IMR-90 (cell line): ENCODE measurements around the gene OTOGL. TPM values are rescaled to one million over a fixed set of nuclear protein-coding genes. Genes with fewer than 3 reads are reported as not detected.

Experiments used
- ATAC-seq: fragments of 200-7000 bp; cut with Tn5 transposase; 2 replicates; pipeline ENCODE4 v1.9.1; 2020; ENCODE audit warnings: low read depth, mild to moderate bottlenecking, moderate library complexity
- BruUV-seq: library from RNA; stranded (reverse); fragments of 400-500 nt; replicated peaks from 2 replicates; lab custom pipeline; 2021; lab: Mats Ljungman, UMichigan
- CTCF ChIA-PET: fragments of 300-600 bp; formaldehyde crosslinking; extraction: SDS; loops from one replicate; lab custom pipeline; 2021; ENCODE audit warnings: antibody characterized with exemption; lab: Yijun Ruan, JAX
- POLR2A ChIA-PET: fragments of 300-600 bp; sonication (Branson Sonifier 250); formaldehyde crosslinking; loops from one replicate; lab custom pipeline; 2022; ENCODE audit warnings: antibody characterized with exemption; ENCODE audit not compliant: unreplicated experiment; lab: Charles Lee
- DNase-seq: peaks from one replicate; pipeline ENCODE4 v3.0.0; 2013
- H2AFZ ChIP-seq: replicated peaks from 2 replicates; pipeline ENCODE3; 2013; ENCODE audit warnings: low read length, mild to moderate bottlenecking; ENCODE audit not compliant: poor library complexity
- H2AK5ac ChIP-seq: 2 replicates; pipeline ENCODE4 v1.6.1; 2013; ENCODE audit warnings: low read depth, low read length, inconsistent platforms
- H2AK9ac ChIP-seq: replicated peaks from 2 replicates; pipeline ENCODE3; 2013; ENCODE audit warnings: mild to moderate bottlenecking, low read depth, low read length, moderate library complexity; ENCODE audit not compliant: poor library complexity
- H2BK120ac ChIP-seq: 2 replicates; pipeline ENCODE4 v1.6.1; 2013; ENCODE audit warnings: low read depth, low read length, inconsistent platforms
- H2BK15ac ChIP-seq: 3 replicates; pipeline ENCODE4 v1.6.1; 2013; ENCODE audit warnings: low read depth, low read length, inconsistent platforms
- H2BK20ac ChIP-seq: 2 replicates; pipeline ENCODE4 v1.6.1; 2013; ENCODE audit warnings: low read depth, mild to moderate bottlenecking, inconsistent platforms, low read length, moderate library complexity
- H2BK5ac ChIP-seq: 2 replicates; pipeline ENCODE4 v1.6.1; 2013; ENCODE audit warnings: mild to moderate bottlenecking, low read depth, low read length, inconsistent platforms; ENCODE audit not compliant: poor library complexity, severe bottlenecking
- H3K14ac ChIP-seq: replicated peaks from 2 replicates; pipeline ENCODE4 v1.6.1; 2013; ENCODE audit warnings: low read depth, low read length, inconsistent platforms
- H3K18ac ChIP-seq: 2 replicates; pipeline ENCODE4 v1.6.1; 2013; ENCODE audit warnings: low read depth, low read length, control low read depth
- H3K23ac ChIP-seq: 2 replicates; pipeline ENCODE4 v1.6.1; 2013; ENCODE audit warnings: low read depth, low read length, inconsistent platforms
- H3K27ac ChIP-seq: 2 replicates; pipeline ENCODE4 v1.5.1; 2013; ENCODE audit warnings: mild to moderate bottlenecking, control low read depth, low read length; ENCODE audit not compliant: insufficient read depth
- H3K27me3 ChIP-seq: 2 replicates; pipeline ENCODE4 v1.6.1; 2013; ENCODE audit warnings: low read length; ENCODE audit not compliant: control insufficient read depth, insufficient read depth
- H3K36me3 ChIP-seq: 2 replicates; pipeline ENCODE4 v1.6.1; 2013; ENCODE audit warnings: low read length, mixed read lengths; ENCODE audit not compliant: control insufficient read depth, insufficient read depth
- H3K4ac ChIP-seq: 2 replicates; pipeline ENCODE4 v1.6.1; 2013; ENCODE audit warnings: low read depth, low read length, inconsistent platforms
- H3K4me1 ChIP-seq: 2 replicates; pipeline ENCODE4 v1.6.1; 2013; ENCODE audit warnings: low read length, mixed read lengths; ENCODE audit not compliant: control insufficient read depth, insufficient read depth
- H3K4me2 ChIP-seq: 2 replicates; pipeline ENCODE4 v1.6.1; 2013; ENCODE audit warnings: low read depth, mild to moderate bottlenecking, control low read depth, low read length, moderate library complexity
- H3K4me3 ChIP-seq: 2 replicates; pipeline ENCODE4 v1.5.1; 2013; ENCODE audit warnings: low read depth, mild to moderate bottlenecking, control low read depth, low read length, moderate library complexity; ENCODE audit not compliant: insufficient read depth
- H3K56ac ChIP-seq: 2 replicates; pipeline ENCODE4 v1.6.1; 2013; ENCODE audit warnings: low read length, inconsistent platforms; ENCODE audit not compliant: insufficient read depth; ENCODE audit errors: extremely low read depth
- H3K79me1 ChIP-seq, 2 experiments: 2 replicates each; pipeline ENCODE4 v1.6.1; 2013; ENCODE audit warnings: low read length in 2 of 2, inconsistent platforms in 1 of 2, low read depth in 1 of 2
- H3K9ac ChIP-seq: 2 replicates; pipeline ENCODE4 v1.6.1; 2013; ENCODE audit warnings: low read depth, low read length, control low read depth
- H3K9me1 ChIP-seq: 2 replicates; pipeline ENCODE4 v1.6.1; 2013; ENCODE audit warnings: low read length, inconsistent platforms; ENCODE audit not compliant: insufficient read depth
- H3K9me3 ChIP-seq: 2 replicates; pipeline ENCODE4 v1.6.1; 2013; ENCODE audit warnings: low read length; ENCODE audit not compliant: control insufficient read depth, insufficient read depth
- H4K20me1 ChIP-seq: 2 replicates; pipeline ENCODE4 v1.6.1; 2013; ENCODE audit warnings: low read length, inconsistent platforms; ENCODE audit not compliant: insufficient read depth
- H4K5ac ChIP-seq: 2 replicates; pipeline ENCODE4 v1.6.1; 2013; ENCODE audit warnings: mild to moderate bottlenecking, low read depth, low read length, control low read depth
- H4K8ac ChIP-seq, 2 experiments: 2 replicates each; pipeline ENCODE4 v1.6.1; 2013; ENCODE audit warnings: low read depth in 2 of 2, low read length in 2 of 2, control low read depth in 1 of 2, inconsistent platforms in 1 of 2
- H4K91ac ChIP-seq: 2 replicates; pipeline ENCODE4 v1.6.1; 2013; ENCODE audit warnings: low read depth, low read length, inconsistent platforms; ENCODE audit not compliant: insufficient read depth
- CEBPB ChIP-seq: IDR thresholded peaks from 2 replicates; pipeline ENCODE4 v1.6.1; 2012; ENCODE audit warnings: low read depth, low read length, improper control_type of control experiment
- MAZ ChIP-seq: IDR thresholded peaks from 2 replicates; pipeline ENCODE4 v1.6.1; 2012; ENCODE audit warnings: low read depth, mild to moderate bottlenecking, low read length, improper control_type of control experiment, moderate library complexity, borderline replicate concordance
- RFX5 ChIP-seq: IDR thresholded peaks from 2 replicates; pipeline ENCODE4 v1.8.0; 2012; ENCODE audit warnings: low read depth, mild to moderate bottlenecking, low read length, moderate library complexity
- WGBS, 2 experiments: methylation state at CpG; one replicate each; pipeline versions ENCODE4 v1.1.5 to v1.1.7; 2013; ENCODE audit warnings: missing lambda C conversion rate in 2 of 2; ENCODE audit not compliant: insufficient read length in 1 of 2; ENCODE audit errors: extremely low coverage in 2 of 2; 5-methylcytosine and 5-hydroxymethylcytosine counted together
- dilution Hi-C: fragments of 300-500 bp; cut with HindIII; formaldehyde crosslinking; loops from one replicate; pipeline ENCODE4 v1.14.3; 2018; ENCODE audit warnings: low sequenced_read_pairs; ENCODE audit not compliant: unreplicated experiment
- in situ Hi-C: fragments of 300-500 bp; cut with MboI; formaldehyde crosslinking; loops from 3 replicates; pipeline ENCODE4 v1.14.3; 2019; ENCODE audit warnings: low sequenced_read_pairs, inconsistent platforms, mixed read lengths
- intact Hi-C: fragments of 100-400 bp; cut with micrococcal nuclease; formaldehyde crosslinking; loops from 2 replicates; pipeline ENCODE4 v1.10.0; 2022
- polyA plus RNA-seq, 3 experiments: library from polyadenylated mRNA; depleted of rRNA; stranded (reverse); fragments of >200 nt; gene quantifications; 2 replicates each; pipeline ENCODE4 v1.2.3, GENCODE V29; 2012; ENCODE audit warnings: low replicate concordance in 1 of 3
- total RNA-seq: library from RNA; depleted of rRNA; stranded (reverse); fragments of >200 nt; gene quantifications from 2 replicates; pipeline ENCODE4 v1.2.3, GENCODE V29; 2012

OTOGL gene
- total and polyA plus RNA-seq, 2 of the 4 experiments (the other 2 are of a cell fraction): 0.10 to 0.18 TPM

DNA sequence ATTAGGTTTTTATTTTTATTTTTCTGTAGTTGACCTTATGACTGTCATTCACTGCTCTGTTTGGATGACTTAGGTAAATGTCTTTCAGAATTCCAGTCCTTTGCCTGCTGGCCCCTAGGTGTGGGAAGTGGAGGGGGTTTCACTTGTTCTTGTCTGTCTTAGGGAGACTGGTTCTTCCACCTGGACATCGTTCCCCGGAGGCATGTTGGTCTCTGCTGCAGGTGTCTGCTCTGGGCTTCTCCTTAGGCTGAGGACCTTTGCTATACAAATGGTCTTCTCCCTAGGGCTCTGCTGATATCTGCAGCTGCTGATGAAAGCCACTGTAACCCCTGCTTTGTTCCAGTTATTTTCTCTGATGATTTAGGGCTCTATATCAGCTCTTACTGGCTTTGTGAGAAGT, 97.1 kb downstream of the OTOGL start:
- DNase-seq (no peak), ATAC-seq (no peak)
- no peak overlapping the region for H3K27ac ChIP-seq
- no peak overlapping the region for H4K8ac ChIP-seq
- ChIA-PET CTCF (no interaction called here), POLR2A (no interaction called here)
- H3K18ac ChIP-seq: no peak overlapping the region
- no peaks in the 10 kb centered on the region for H3K79me1 ChIP-seq
- 100% methylated on average over 2 of the region's 2 CpGs; no CpG with 5 or more reads in 1 of the 2 experiments for WGBS, 2 experiments
- H4K91ac ChIP-seq: no peak overlapping the region
- dilution Hi-C loops: no loop called here
- no peak overlapping the region for H3K9ac ChIP-seq
- H2AFZ ChIP-seq: no peak overlapping the region
- no peak overlapping the region for H2BK20ac ChIP-seq
- H4K20me1 ChIP-seq: no peaks in the 10 kb centered on the region
- H3K4me3 ChIP-seq: no peak overlapping the region
- in situ Hi-C loops: loop anchor here (10.0 kb wide), 1 partner anchor 748 kb away; no protein-coding TSS in a partner anchor
- H2BK15ac ChIP-seq: no peak overlapping the region
- no peak overlapping the region for H2AK9ac ChIP-seq
- BruUV-seq: no TSS peak
- H3K27me3 ChIP-seq: no peaks in the 10 kb centered on the region
- no peak overlapping the region for H4K5ac ChIP-seq
- H3K56ac ChIP-seq: no peak overlapping the region
- no peaks in the 10 kb centered on the region for H3K9me1 ChIP-seq
- TF ChIP-seq CEBPB (no peak), MAZ (no peak), RFX5 (no peak)
- no peak overlapping the region for H2AK5ac ChIP-seq
- no peak overlapping the region for H3K23ac ChIP-seq
- H3K36me3 ChIP-seq: no peaks in the 10 kb centered on the region
- 0 out of 2 replicates have a peak, but pooled peaks cover 1% of the 10 kb centered on the region for H3K4me1 ChIP-seq
- no peak overlapping the region for H3K4ac ChIP-seq
- H3K9me3 ChIP-seq: no peaks in the 10 kb centered on the region
- H3K4me2 ChIP-seq: no peak overlapping the region
- no peak overlapping the region for H2BK5ac ChIP-seq
- H2BK120ac ChIP-seq: no peak overlapping the region
- intact Hi-C loops: loop anchor here (5.0 kb wide), 2 partner anchors 746 to 1061 kb away; no protein-coding TSS in a partner anchor
- H3K14ac ChIP-seq: no peak overlapping the region
